Lung (tissue), 12 donors: ENCODE results near the gene SPECC1. TPM values are rescaled to one million over a fixed set of nuclear protein-coding genes. Genes with fewer than 3 reads are reported as not detected.

Source experiments
- ATAC-seq: fragments of 200-7000 bp; cut with Tn5 transposase; one replicate; pipeline ENCODE4 v1.9.1; 2020; ENCODE audit warnings: moderate number of reproducible peaks; ENCODE audit not compliant: insufficient read depth, low FRiP score
- DNase-seq, 3 donors: peaks; one replicate each; pipeline ENCODE4 v3.0.0-alpha.2; 2013 to 2017
- H3K27ac ChIP-seq, 2 donors: one replicate each; pipeline ENCODE4 v1.5.1; 2013; ENCODE audit warnings: mild to moderate bottlenecking in 2 of 2, moderate library complexity in 2 of 2, control low read depth in 1 of 2, inconsistent platforms in 1 of 2, low read depth in 1 of 2, low read length in 1 of 2
- H3K27me3 ChIP-seq, 3 donors: one replicate each; pipeline ENCODE4 v1.5.1; 2013; ENCODE audit warnings: low read length in 2 of 3; ENCODE audit not compliant: control insufficient read depth in 3 of 3, insufficient read depth in 3 of 3
- H3K36me3 ChIP-seq, 4 donors: one replicate each; pipeline ENCODE4 v1.5.1; 2013; ENCODE audit warnings: low read length in 4 of 4, mild to moderate bottlenecking in 1 of 4, moderate library complexity in 1 of 4; ENCODE audit not compliant: control insufficient read depth in 4 of 4, insufficient read depth in 4 of 4
- H3K4me1 ChIP-seq, 5 donors: one replicate each; pipeline ENCODE4 v1.5.1; 2013; ENCODE audit warnings: low read length in 5 of 5, mild to moderate bottlenecking in 2 of 5, moderate library complexity in 1 of 5; ENCODE audit not compliant: control insufficient read depth in 5 of 5, insufficient read depth in 5 of 5
- H3K4me3 ChIP-seq: one replicate; pipeline ENCODE4 v1.5.1; 2013; ENCODE audit warnings: mild to moderate bottlenecking, control low read depth, moderate library complexity
- H3K9ac ChIP-seq, 2 donors: one replicate each; pipeline ENCODE4 v1.5.1; 2013; ENCODE audit warnings: low read length in 2 of 2, control low read depth in 1 of 2; ENCODE audit not compliant: insufficient read depth in 1 of 2
- H3K9me3 ChIP-seq, 4 donors: one replicate each; pipeline ENCODE4 v1.5.1; 2013; ENCODE audit warnings: low read length in 3 of 4, mild to moderate bottlenecking in 1 of 4, moderate library complexity in 1 of 4; ENCODE audit not compliant: control insufficient read depth in 4 of 4, insufficient read depth in 3 of 4
- WGBS, 2 donors: extraction: QIAGEN DNeasy Blood & Tissue Kit; methylation state at CpG; one replicate each; pipeline ENCODE4 v1.1.7; 2013; 5-methylcytosine and 5-hydroxymethylcytosine counted together
- polyA plus RNA-seq, 2 donors: library from polyadenylated mRNA; stranded (reverse); fragments of 200-250 nt; gene quantifications; one replicate each; pipeline ENCODE4 v1.2.1, GENCODE V29; 2013
- total RNA-seq, 2 donors: library from RNA; depleted of rRNA in 1 of 2; stranded (reverse); fragments of >200 nt in 1 of 2; gene quantifications; one replicate each; pipeline ENCODE4 v1.2.1, GENCODE V29; 2014 to 2021
- TF ChIP-seq, protein P1 (sequence below): IDR thresholded peaks from 2 replicates; pipeline ENCODE4 v1.5.1; 2012; ENCODE audit warnings: mild to moderate bottlenecking; ENCODE audit errors: control extremely low read depth, extremely low read depth
- donor health status: control.
- donor health status: control.
- donor health status: Bipolar disorder and iron deficiency.
- donor health status: healthy.
- donor health status: DM: yes; HTN: yes; CAD: no.

Gene SPECC1
- total and polyA plus RNA-seq, 4 donors: 8.8 to 27.1 (median 14.7) TPM

GRCh38 chr17:20095336-20096080 is 86.3 kb downstream of the SPECC1 start:
- no peak for ATAC-seq

DNA sequence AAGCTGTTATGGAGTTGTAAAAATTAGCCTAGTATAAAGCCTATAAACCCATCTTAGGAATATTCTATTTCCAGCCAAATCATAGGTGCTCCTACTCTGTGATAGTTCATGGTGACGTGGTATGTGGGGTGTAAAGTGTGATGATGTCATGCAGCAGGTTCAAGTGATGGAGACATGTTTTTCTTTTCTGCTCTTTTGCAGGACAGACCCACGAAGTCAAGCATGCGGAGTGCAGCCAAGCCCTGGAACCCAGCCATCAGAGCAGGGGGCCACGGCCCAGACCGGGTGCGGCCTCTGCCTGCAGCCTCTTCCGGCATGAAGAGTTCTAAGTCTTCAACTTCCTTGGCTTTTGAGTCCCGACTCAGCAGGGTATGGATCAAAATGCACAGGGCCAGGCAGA is 87.3 kb downstream of the SPECC1 start:
- no peak overlapping the region for H3K4me3 ChIP-seq
- H3K27ac ChIP-seq: no peak overlapping the region
- peaks cover 0 to 2% (median 0%) of the 10 kb centered on the region in 4 donors for H3K9me3 ChIP-seq
- TF ChIP-seq, protein P1, sequence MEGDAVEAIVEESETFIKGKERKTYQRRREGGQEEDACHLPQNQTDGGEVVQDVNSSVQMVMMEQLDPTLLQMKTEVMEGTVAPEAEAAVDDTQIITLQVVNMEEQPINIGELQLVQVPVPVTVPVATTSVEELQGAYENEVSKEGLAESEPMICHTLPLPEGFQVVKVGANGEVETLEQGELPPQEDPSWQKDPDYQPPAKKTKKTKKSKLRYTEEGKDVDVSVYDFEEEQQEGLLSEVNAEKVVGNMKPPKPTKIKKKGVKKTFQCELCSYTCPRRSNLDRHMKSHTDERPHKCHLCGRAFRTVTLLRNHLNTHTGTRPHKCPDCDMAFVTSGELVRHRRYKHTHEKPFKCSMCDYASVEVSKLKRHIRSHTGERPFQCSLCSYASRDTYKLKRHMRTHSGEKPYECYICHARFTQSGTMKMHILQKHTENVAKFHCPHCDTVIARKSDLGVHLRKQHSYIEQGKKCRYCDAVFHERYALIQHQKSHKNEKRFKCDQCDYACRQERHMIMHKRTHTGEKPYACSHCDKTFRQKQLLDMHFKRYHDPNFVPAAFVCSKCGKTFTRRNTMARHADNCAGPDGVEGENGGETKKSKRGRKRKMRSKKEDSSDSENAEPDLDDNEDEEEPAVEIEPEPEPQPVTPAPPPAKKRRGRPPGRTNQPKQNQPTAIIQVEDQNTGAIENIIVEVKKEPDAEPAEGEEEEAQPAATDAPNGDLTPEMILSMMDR: no peak
- 67 to 75% methylated on average over 8 of the region's 8 CpGs for WGBS, 2 donors
- H3K36me3 ChIP-seq: no peaks in the 10 kb centered on the region
- ATAC-seq (no peak), DNase-seq (no peak)
- H3K9ac ChIP-seq: no peak overlapping the region
- no peaks in the 10 kb centered on the region for H3K4me1 ChIP-seq
- H3K27me3 ChIP-seq: no peaks in the 10 kb centered on the region

More at GRCh38 chr17:20095336-20096080, 86.3 kb downstream of the SPECC1 start:
- Histone ChIP-seq H3K27me3 (no peaks in the 10 kb centered on the region), H3K9me3 (peaks cover 0 to 2% (median 0%) of the 10 kb centered on the region in 4 donors), H3K4me3 (no peak overlapping the region), H3K4me1 (no peaks in the 10 kb centered on the region), H3K9ac (no peak overlapping the region), H3K36me3 (no peaks in the 10 kb centered on the region), H3K27ac (peak overlapping the region; percentile 21 to 41)
- TF ChIP-seq, protein P1: no peak
- peak; percentile 71 to 83 (median 77) for DNase-seq
- WGBS, 2 donors: 47 to 68% methylated on average over 18 of the region's 18 CpGs

DNA sequence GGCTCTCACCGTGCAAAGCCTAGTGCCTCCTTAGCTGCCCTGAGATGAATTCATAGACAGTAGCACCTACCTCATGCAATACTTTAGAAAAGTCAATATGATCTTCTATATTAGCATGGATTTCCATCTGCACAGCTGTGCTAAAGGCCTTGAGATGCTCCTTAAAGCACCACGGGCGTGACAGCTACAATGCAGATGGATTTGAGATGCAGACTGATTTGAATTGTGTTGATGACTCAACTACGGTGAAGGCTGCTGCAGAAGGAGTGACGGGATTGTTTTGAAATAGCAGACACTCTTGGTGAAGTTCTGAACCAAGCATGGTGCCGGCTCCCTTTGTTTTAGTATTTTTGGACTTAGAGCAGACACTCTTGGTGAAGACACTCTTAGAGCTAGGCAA is 88.2 kb downstream of the SPECC1 start:
- WGBS, 2 donors: 85 to 86% methylated on average over 6 of the region's 6 CpGs
- TF ChIP-seq, protein P1: no peak
- ATAC-seq (no peak), DNase-seq (no peak)
- Histone ChIP-seq H3K9me3 (peaks cover 0 to 2% (median 0%) of the 10 kb centered on the region in 4 donors), H3K27me3 (peaks cover 0 to 2% (median 0%) of the 10 kb centered on the region in 3 donors), H3K27ac (no peak overlapping the region), H3K4me3 (no peak overlapping the region), H3K36me3 (no peaks in the 10 kb centered on the region), H3K4me1 (no peaks in the 10 kb centered on the region), H3K9ac (no peak overlapping the region)
